ENCODE measurements around the gene HECTD1. TPM values are rescaled to one million over a fixed set of nuclear protein-coding genes. Genes with fewer than 3 reads are reported as not detected.

HECTD1 gene
- total and polyA plus RNA-seq, 9 of the 15 experiments (the other 6 are each of a cell fraction or from before 2014, with no cell fraction given), result 27.9 to 111 (median 78.1) TPM

GRCh38 chr14:31229638-31230572, 22.3 kb upstream of the HECTD1 start (continued):
- TF ChIP-seq, protein P1, sequence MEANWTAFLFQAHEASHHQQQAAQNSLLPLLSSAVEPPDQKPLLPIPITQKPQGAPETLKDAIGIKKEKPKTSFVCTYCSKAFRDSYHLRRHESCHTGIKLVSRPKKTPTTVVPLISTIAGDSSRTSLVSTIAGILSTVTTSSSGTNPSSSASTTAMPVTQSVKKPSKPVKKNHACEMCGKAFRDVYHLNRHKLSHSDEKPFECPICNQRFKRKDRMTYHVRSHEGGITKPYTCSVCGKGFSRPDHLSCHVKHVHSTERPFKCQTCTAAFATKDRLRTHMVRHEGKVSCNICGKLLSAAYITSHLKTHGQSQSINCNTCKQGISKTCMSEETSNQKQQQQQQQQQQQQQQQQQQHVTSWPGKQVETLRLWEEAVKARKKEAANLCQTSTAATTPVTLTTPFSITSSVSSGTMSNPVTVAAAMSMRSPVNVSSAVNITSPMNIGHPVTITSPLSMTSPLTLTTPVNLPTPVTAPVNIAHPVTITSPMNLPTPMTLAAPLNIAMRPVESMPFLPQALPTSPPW (CRISPR knock-in tag; IDR thresholded peaks at IDR 0.05), result peak; percentile 63
- peak; percentile 73 for TF ChIP-seq MYBL2 (IDR thresholded peaks at IDR 0.05; ENCODE audit: low read depth)
- TF ChIP-seq MYBL2 (CRISPR knock-in tag; IDR thresholded peaks at IDR 0.05; ENCODE audit: borderline replicate concordance), result no peak
- TF ChIP-seq, protein P2, sequence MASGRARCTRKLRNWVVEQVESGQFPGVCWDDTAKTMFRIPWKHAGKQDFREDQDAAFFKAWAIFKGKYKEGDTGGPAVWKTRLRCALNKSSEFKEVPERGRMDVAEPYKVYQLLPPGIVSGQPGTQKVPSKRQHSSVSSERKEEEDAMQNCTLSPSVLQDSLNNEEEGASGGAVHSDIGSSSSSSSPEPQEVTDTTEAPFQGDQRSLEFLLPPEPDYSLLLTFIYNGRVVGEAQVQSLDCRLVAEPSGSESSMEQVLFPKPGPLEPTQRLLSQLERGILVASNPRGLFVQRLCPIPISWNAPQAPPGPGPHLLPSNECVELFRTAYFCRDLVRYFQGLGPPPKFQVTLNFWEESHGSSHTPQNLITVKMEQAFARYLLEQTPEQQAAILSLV (tag; IDR thresholded peaks at IDR 0.05), result peak; percentile 97
- peak; percentile 47 for TF ChIP-seq CCNT2 (IDR thresholded peaks at IDR 0.05; ENCODE audit: borderline replicate concordance, extremely low read depth, insufficient read length, low read depth, low read length)
- TF ChIP-seq ZNF263 (CRISPR knock-in tag; IDR thresholded peaks at IDR 0.05; ENCODE audit: borderline replicate concordance), result no peak
- TF ChIP-seq MEIS2 (IDR thresholded peaks at IDR 0.05; ENCODE audit: partially characterized antibody), result peak; percentile 87

All from K562 (cell line).